ENCODE measurements around the gene TNFRSF1B. TPM values are rescaled to one million over a fixed set of nuclear protein-coding genes. Genes with fewer than 3 reads are reported as not detected.

Gene TNFRSF1B
- polyA plus RNA-seq, 1 donor, result 16.3 TPM

DNA sequence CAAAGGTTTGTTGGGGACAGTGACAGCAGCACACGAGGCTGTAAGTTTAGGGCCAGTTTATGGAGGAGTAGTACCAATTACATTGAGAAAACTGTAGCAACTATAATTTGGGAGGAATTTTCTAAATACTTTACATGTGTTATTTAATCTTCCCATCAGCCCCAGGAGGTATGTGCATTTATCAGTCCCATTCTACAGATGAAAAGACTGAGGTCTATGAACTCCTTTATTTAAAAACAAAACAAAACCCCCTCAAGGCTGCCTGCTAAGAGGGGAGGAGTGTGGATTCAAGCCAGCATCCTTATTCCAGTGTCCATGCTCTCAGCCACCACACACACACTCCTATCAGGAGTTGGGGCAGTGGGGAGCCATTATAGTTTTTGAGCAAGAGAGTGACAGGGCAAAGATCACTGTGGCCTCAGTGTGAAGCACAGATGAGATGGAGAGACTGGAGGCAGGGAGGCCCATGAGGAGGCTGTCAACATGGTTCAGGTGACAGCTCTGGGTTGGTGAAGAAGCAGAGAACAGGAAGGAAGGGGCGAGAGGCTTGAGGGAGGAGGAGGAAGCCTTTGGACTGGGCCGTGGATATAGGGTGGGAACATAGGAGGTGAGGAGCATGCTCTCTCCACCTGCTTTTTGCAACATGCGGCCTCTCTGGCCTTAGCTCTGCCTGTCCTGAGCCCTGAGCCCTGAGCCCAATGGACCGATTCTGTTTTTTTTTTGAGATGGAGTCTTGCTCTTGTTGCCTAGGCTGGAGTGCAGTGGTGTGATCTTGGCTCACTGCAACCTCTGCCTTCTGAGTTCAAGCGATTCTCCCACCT is 9.7 kb downstream of the TNFRSF1B start:
- DNase-seq, result no peak
- no peaks in the 10 kb centered on the region for H3K9me3 ChIP-seq (ENCODE audit: control insufficient read depth, low read depth, low read length)
- no peaks in the 10 kb centered on the region for H3K27me3 ChIP-seq (ENCODE audit: control insufficient read depth, insufficient read depth, low read length)
- H3K4me3 ChIP-seq (ENCODE audit: low read length), result no peak overlapping the region
- WGBS (ENCODE audit: insufficient coverage, low lambda C conversion rate), result 80% methylated on average over 1 of the region's 6 CpGs
- peaks cover 28% of the 10 kb centered on the region for H3K4me1 ChIP-seq (ENCODE audit: control insufficient read depth, insufficient read depth, low read length)
- no peak overlapping the region for H3K27ac ChIP-seq (ENCODE audit: low read length)
- H3K36me3 ChIP-seq (ENCODE audit: control insufficient read depth, insufficient read depth, low read length), result no peaks in the 10 kb centered on the region

GRCh38 chr1:12177156-12177998 is 10.6 kb downstream of the TNFRSF1B start:
- no peak overlapping the region for H3K4me3 ChIP-seq (ENCODE audit: low read length)
- no peaks in the 10 kb centered on the region for H3K36me3 ChIP-seq (ENCODE audit: control insufficient read depth, insufficient read depth, low read length)
- no peak for DNase-seq
- WGBS (ENCODE audit: insufficient coverage, low lambda C conversion rate), result no CpG with 5 or more reads among the region's 24 CpGs
- no peaks in the 10 kb centered on the region for H3K27me3 ChIP-seq (ENCODE audit: control insufficient read depth, insufficient read depth, low read length)
- H3K9me3 ChIP-seq (ENCODE audit: control insufficient read depth, low read depth, low read length), result no peaks in the 10 kb centered on the region
- H3K4me1 ChIP-seq (ENCODE audit: control insufficient read depth, insufficient read depth, low read length), result peaks cover 28% of the 10 kb centered on the region
- no peak overlapping the region for H3K27ac ChIP-seq (ENCODE audit: low read length)

GRCh38 chr1:12177999-12178441 is 11.2 kb downstream of the TNFRSF1B start:
- no peaks in the 10 kb centered on the region for H3K9me3 ChIP-seq (ENCODE audit: control insufficient read depth, low read depth, low read length)
- no peaks in the 10 kb centered on the region for H3K27me3 ChIP-seq (ENCODE audit: control insufficient read depth, insufficient read depth, low read length)
- DNase-seq, result no peak
- WGBS (ENCODE audit: insufficient coverage, low lambda C conversion rate), result 80% methylated on average over 2 of the region's 14 CpGs
- no peak overlapping the region for H3K27ac ChIP-seq (ENCODE audit: low read length)
- no peak overlapping the region for H3K4me3 ChIP-seq (ENCODE audit: low read length)
- peaks cover 28% of the 10 kb centered on the region for H3K4me1 ChIP-seq (ENCODE audit: control insufficient read depth, insufficient read depth, low read length)
- no peaks in the 10 kb centered on the region for H3K36me3 ChIP-seq (ENCODE audit: control insufficient read depth, insufficient read depth, low read length)

DNA sequence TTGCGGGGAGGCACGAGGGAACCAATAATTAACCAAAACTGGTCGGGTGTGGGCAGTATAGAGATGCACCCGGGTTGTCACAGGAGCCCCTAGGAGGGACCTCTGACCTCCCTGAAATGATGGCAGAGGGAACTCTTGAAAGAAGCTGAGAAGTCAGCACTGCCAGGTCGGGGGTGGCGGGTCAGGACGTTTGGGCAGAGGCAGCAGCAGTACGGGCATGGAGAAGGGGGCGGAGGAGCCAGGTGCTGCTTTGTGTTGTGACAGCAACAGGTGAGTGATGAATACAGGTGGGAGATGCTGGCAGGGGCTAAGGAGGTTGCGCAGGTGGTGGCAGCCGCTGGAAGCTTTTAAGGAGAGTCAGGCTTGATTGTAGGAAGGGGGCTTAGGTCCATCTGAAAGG is 11.7 kb downstream of the TNFRSF1B start:
- whole genome bisulfite sequencing (ENCODE audit: insufficient coverage, low lambda C conversion rate), result no CpG with 5 or more reads among the region's 11 CpGs
- DNase-seq, result no peak
- no peaks in the 10 kb centered on the region for H3K9me3 ChIP-seq (ENCODE audit: control insufficient read depth, low read depth, low read length)
- H3K4me1 ChIP-seq (ENCODE audit: control insufficient read depth, insufficient read depth, low read length), result peaks cover 28% of the 10 kb centered on the region
- no peak overlapping the region for H3K27ac ChIP-seq (ENCODE audit: low read length)
- no peaks in the 10 kb centered on the region for H3K36me3 ChIP-seq (ENCODE audit: control insufficient read depth, insufficient read depth, low read length)
- no peaks in the 10 kb centered on the region for H3K27me3 ChIP-seq (ENCODE audit: control insufficient read depth, insufficient read depth, low read length)
- no peak overlapping the region for H3K4me3 ChIP-seq (ENCODE audit: low read length)

DNA sequence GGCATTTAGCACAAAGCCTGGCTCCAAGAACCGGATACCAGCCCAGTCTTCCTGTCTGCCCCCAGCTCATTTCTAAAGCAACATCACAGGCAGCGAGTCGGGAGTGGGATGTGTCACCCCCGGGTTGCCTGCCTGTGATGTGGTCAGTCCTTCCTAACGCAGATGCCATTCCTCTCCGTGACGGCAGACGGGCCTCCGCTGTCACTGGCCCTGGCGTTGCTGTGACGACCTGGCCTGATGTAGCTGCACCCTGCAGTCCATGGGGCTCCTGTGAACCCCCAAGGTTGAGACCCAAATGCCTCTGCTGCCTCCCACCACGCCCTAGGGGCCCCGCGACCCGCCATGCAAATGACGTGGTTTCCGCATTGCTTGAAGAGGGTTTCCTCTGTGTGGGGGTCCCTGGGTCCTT is 12.3 kb downstream of the TNFRSF1B start:
- no peak for DNase-seq
- Histone ChIP-seq H3K27me3 (ENCODE audit: control insufficient read depth, insufficient read depth, low read length) (no peaks in the 10 kb centered on the region), H3K27ac (ENCODE audit: low read length) (no peak overlapping the region), H3K9me3 (ENCODE audit: control insufficient read depth, low read depth, low read length) (no peaks in the 10 kb centered on the region), H3K4me1 (ENCODE audit: control insufficient read depth, insufficient read depth, low read length) (peaks cover 32% of the 10 kb centered on the region), H3K4me3 (ENCODE audit: low read length) (no peak overlapping the region), H3K36me3 (ENCODE audit: control insufficient read depth, insufficient read depth, low read length) (no peaks in the 10 kb centered on the region)
- no CpG with 5 or more reads among the region's 17 CpGs for WGBS (ENCODE audit: insufficient coverage, low lambda C conversion rate)

GRCh38 chr1:12179676-12180075 is 12.9 kb downstream of the TNFRSF1B start:
- Histone ChIP-seq H3K27ac (ENCODE audit: low read length) (peak overlapping the region; percentile 43), H3K27me3 (ENCODE audit: control insufficient read depth, insufficient read depth, low read length) (no peaks in the 10 kb centered on the region), H3K4me1 (ENCODE audit: control insufficient read depth, insufficient read depth, low read length) (peaks cover 35% of the 10 kb centered on the region), H3K36me3 (ENCODE audit: control insufficient read depth, insufficient read depth, low read length) (no peaks in the 10 kb centered on the region), H3K9me3 (ENCODE audit: control insufficient read depth, low read depth, low read length) (no peaks in the 10 kb centered on the region), H3K4me3 (ENCODE audit: low read length) (no peak overlapping the region)
- WGBS (ENCODE audit: insufficient coverage, low lambda C conversion rate), result no CpG with 5 or more reads among the region's 8 CpGs
- DNase-seq, result no peak

GRCh38 chr1:12180315-12180714 is 13.5 kb downstream of the TNFRSF1B start:
- H3K27ac ChIP-seq (ENCODE audit: low read length), result peak overlapping the region; percentile 43
- whole genome bisulfite sequencing (ENCODE audit: insufficient coverage, low lambda C conversion rate), result 100% methylated on average over 2 of the region's 10 CpGs
- no peaks in the 10 kb centered on the region for H3K27me3 ChIP-seq (ENCODE audit: control insufficient read depth, insufficient read depth, low read length)
- DNase-seq, result peak; percentile 58 to 62
- H3K4me3 ChIP-seq (ENCODE audit: low read length), result no peak overlapping the region
- peaks cover 35% of the 10 kb centered on the region for H3K4me1 ChIP-seq (ENCODE audit: control insufficient read depth, insufficient read depth, low read length)
- H3K9me3 ChIP-seq (ENCODE audit: control insufficient read depth, low read depth, low read length), result no peaks in the 10 kb centered on the region
- H3K36me3 ChIP-seq (ENCODE audit: control insufficient read depth, insufficient read depth, low read length), result no peaks in the 10 kb centered on the region

- H3K9me3 ChIP-seq (ENCODE audit: control insufficient read depth, low read depth, low read length), result no peaks in the 10 kb centered on the region
- peaks cover 37% of the 10 kb centered on the region for H3K4me1 ChIP-seq (ENCODE audit: control insufficient read depth, insufficient read depth, low read length)
- peak overlapping the region; percentile 43 for H3K27ac ChIP-seq (ENCODE audit: low read length)
- H3K36me3 ChIP-seq (ENCODE audit: control insufficient read depth, insufficient read depth, low read length), result no peaks in the 10 kb centered on the region
- WGBS (ENCODE audit: insufficient coverage, low lambda C conversion rate), result no CpG with 5 or more reads among the region's 7 CpGs
- DNase-seq, result no peak
- H3K27me3 ChIP-seq (ENCODE audit: control insufficient read depth, insufficient read depth, low read length), result no peaks in the 10 kb centered on the region
- H3K4me3 ChIP-seq (ENCODE audit: low read length), result no peak overlapping the region
Measured at GRCh38 chr1:12180903-12181302, 14.1 kb downstream of the TNFRSF1B start.

DNA sequence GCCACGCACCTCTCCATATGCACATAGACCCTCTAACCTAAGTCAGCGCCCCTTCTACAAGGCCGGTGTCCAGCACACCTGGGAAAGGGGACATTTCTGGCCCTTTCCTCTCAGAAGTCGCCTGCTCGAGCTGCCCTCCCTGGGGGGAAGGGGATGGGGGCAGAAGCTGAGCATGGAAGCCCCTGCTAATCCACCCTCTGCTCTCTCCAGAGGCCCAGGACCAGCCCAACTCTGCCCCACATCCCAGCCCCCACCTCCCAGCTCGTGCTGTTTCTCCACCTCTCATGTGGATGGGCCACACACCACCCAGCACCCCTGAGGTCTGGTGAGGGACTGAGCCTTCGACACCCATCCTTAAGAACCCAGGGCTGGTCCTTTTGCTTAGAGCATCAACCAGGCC is 14.8 kb downstream of the TNFRSF1B start:
- Histone ChIP-seq H3K4me3 (ENCODE audit: low read length) (no peak overlapping the region), H3K27me3 (ENCODE audit: control insufficient read depth, insufficient read depth, low read length) (no peaks in the 10 kb centered on the region), H3K36me3 (ENCODE audit: control insufficient read depth, insufficient read depth, low read length) (no peaks in the 10 kb centered on the region), H3K27ac (ENCODE audit: low read length) (no peak overlapping the region), H3K4me1 (ENCODE audit: control insufficient read depth, insufficient read depth, low read length) (peaks cover 43% of the 10 kb centered on the region), H3K9me3 (ENCODE audit: control insufficient read depth, low read depth, low read length) (no peaks in the 10 kb centered on the region)
- DNase-seq, result no peak
- whole genome bisulfite sequencing (ENCODE audit: insufficient coverage, low lambda C conversion rate), result no CpG with 5 or more reads among the region's 7 CpGs

- no peaks in the 10 kb centered on the region for H3K36me3 ChIP-seq (ENCODE audit: control insufficient read depth, insufficient read depth, low read length)
- WGBS (ENCODE audit: insufficient coverage, low lambda C conversion rate), result no CpG with 5 or more reads among the region's 4 CpGs
- no peak for DNase-seq
- no peak overlapping the region for H3K4me3 ChIP-seq (ENCODE audit: low read length)
- peaks cover 51% of the 10 kb centered on the region for H3K4me1 ChIP-seq (ENCODE audit: control insufficient read depth, insufficient read depth, low read length)
- no peaks in the 10 kb centered on the region for H3K27me3 ChIP-seq (ENCODE audit: control insufficient read depth, insufficient read depth, low read length)
- H3K9me3 ChIP-seq (ENCODE audit: control insufficient read depth, low read depth, low read length), result no peaks in the 10 kb centered on the region
- no peak overlapping the region for H3K27ac ChIP-seq (ENCODE audit: low read length)
Measured at GRCh38 chr1:12182410-12182984, 15.7 kb downstream of the TNFRSF1B start.
